ENCODE data around the gene TNS1. TPM values are rescaled to one million over a fixed set of nuclear protein-coding genes. Genes with fewer than 3 reads are reported as not detected.
A peak's percentile ranks its signal among the peaks of the same experiment; 100 is the strongest.

TNS1 gene
- total RNA-seq, 1 donor = 48.9 TPM

DNA sequence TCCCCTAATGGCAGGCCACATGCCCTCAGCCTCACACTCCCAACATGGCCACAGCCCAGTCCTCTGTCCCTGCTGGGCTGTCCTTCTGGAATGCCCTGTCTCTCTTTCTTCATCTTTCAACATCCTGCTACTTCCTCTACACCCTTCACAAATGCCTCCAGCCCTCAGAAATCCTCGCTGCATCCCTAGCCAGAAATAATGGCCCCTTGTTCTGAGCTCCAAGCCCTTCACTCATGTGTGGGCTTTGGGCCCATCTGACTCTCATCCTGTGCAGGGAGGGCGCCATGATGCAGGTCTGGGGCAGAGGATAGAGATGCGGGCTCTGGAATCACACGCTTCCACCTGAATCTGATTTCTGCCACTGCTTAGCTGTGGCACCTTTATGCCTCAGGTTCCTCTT lies 181.9 kb downstream of the TNS1 start:
- peak; percentile 65 for DNase-seq (ENCODE audit: insufficient read length, low spot score, missing footprints)
- Histone ChIP-seq H3K4me1 (ENCODE audit: insufficient read depth, low read length) (peaks cover 13% of the 10 kb centered on the region), H3K4me2 (ENCODE audit: insufficient read depth, low read length) (no peak overlapping the region), H3K79me2 (ENCODE audit: insufficient read depth, low read length) (no peaks in the 10 kb centered on the region), H3K27me3 (ENCODE audit: insufficient read depth, low read length) (no peaks in the 10 kb centered on the region), H3K4me3 (ENCODE audit: insufficient read depth, low read length) (no peak overlapping the region), H3K27ac (ENCODE audit: low read depth, low read length) (no peak overlapping the region), H3K36me3 (ENCODE audit: insufficient read depth, low read length) (peaks cover 65% of the 10 kb centered on the region), H4K20me1 (ENCODE audit: insufficient read depth, low read length) (peaks cover 34% of the 10 kb centered on the region), H3K9me3 (ENCODE audit: low read depth, low read length) (no peaks in the 10 kb centered on the region), H2AFZ (ENCODE audit: low read length) (no peak overlapping the region)
- TF ChIP-seq, protein P1, sequence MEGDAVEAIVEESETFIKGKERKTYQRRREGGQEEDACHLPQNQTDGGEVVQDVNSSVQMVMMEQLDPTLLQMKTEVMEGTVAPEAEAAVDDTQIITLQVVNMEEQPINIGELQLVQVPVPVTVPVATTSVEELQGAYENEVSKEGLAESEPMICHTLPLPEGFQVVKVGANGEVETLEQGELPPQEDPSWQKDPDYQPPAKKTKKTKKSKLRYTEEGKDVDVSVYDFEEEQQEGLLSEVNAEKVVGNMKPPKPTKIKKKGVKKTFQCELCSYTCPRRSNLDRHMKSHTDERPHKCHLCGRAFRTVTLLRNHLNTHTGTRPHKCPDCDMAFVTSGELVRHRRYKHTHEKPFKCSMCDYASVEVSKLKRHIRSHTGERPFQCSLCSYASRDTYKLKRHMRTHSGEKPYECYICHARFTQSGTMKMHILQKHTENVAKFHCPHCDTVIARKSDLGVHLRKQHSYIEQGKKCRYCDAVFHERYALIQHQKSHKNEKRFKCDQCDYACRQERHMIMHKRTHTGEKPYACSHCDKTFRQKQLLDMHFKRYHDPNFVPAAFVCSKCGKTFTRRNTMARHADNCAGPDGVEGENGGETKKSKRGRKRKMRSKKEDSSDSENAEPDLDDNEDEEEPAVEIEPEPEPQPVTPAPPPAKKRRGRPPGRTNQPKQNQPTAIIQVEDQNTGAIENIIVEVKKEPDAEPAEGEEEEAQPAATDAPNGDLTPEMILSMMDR (IDR thresholded peaks at IDR 0.05; ENCODE audit: extremely low read depth, low read depth, low read length) = no peak

DNA sequence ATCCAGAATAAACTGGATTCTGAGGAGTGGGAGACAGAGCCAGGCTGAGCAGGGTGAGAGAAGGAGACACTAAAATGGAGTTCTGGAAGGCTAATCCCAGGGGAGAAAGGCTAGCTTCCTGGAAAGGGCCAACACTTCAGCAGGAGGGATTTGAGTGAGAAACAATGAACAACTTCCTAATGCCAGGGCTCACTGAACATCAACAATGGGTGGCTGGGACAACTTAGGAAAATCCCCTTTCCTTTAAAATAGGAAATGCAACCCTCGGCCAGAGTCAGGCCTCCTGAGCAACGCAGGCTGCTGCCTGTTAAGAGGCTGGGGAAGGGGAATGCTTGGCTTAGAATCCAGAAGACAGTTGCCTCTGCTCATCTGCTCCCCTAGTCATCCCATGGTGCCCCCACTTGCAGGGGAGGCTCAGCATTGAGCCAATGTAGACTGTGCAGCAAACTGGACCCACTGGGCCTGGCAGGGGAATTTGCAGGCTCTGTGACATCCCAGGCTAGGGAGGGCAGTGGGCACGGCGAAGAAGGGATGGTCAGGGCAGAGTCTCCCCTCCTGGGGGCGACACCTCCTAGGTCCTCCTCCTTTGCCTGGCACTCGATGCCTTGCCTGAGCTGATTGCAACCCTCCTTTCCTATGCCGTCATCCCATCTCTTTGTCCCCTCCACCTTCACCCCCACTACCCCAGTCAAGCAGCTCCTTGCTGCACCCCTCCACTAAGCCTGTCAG lies 182.5 kb downstream of the TNS1 start:
- peaks cover 69% of the 10 kb centered on the region for H3K36me3 ChIP-seq (ENCODE audit: insufficient read depth, low read length)
- DNase-seq (ENCODE audit: insufficient read length, low spot score, missing footprints) = peak; percentile 43
- no peak overlapping the region for H3K27ac ChIP-seq (ENCODE audit: low read depth, low read length)
- TF ChIP-seq, protein P1 (IDR thresholded peaks at IDR 0.05; ENCODE audit: extremely low read depth, low read depth, low read length) = no peak
- peaks cover 13% of the 10 kb centered on the region for H3K4me1 ChIP-seq (ENCODE audit: insufficient read depth, low read length)
- H3K27me3 ChIP-seq (ENCODE audit: insufficient read depth, low read length) = no peaks in the 10 kb centered on the region
- H4K20me1 ChIP-seq (ENCODE audit: insufficient read depth, low read length) = peaks cover 34% of the 10 kb centered on the region
- no peak overlapping the region for H3K4me3 ChIP-seq (ENCODE audit: insufficient read depth, low read length)
- no peaks in the 10 kb centered on the region for H3K9me3 ChIP-seq (ENCODE audit: low read depth, low read length)
- H2AFZ ChIP-seq (ENCODE audit: low read length) = no peak overlapping the region
- no peaks in the 10 kb centered on the region for H3K79me2 ChIP-seq (ENCODE audit: insufficient read depth, low read length)
- H3K4me2 ChIP-seq (ENCODE audit: insufficient read depth, low read length) = no peak overlapping the region

DNA sequence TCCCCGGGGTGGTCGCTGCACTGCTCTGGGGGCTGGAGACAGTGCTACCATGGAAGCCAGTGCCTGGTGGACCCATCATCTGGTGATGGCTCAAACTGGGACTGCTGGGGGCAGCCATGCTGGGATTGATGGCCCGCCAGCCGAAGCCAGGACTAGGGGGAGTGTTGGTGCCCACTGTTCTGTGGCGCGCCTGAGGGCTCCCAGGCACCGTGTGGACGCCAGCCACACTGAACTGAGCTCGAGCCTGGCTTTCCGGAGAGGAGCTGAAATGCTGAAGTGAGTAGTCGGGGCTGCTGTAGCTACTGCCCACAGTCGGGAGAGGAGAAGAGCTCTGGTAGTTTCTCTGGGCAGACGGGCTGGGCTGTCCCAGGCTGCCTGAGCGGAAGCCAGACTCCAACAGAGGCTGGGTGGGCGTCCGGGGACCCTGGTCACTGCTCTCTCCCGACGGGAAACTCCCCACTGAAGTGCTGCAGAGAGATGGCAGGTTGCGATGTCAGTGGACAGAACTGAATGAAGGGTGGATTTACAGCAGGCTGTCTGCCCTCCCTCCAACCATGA lies 184.4 kb downstream of the TNS1 start:
- Histone ChIP-seq H4K20me1 (ENCODE audit: insufficient read depth, low read length) (peaks cover 26% of the 10 kb centered on the region), H3K4me3 (ENCODE audit: insufficient read depth, low read length) (no peak overlapping the region), H3K9me3 (ENCODE audit: low read depth, low read length) (no peaks in the 10 kb centered on the region), H3K4me1 (ENCODE audit: insufficient read depth, low read length) (peaks cover 13% of the 10 kb centered on the region), H3K4me2 (ENCODE audit: insufficient read depth, low read length) (no peak overlapping the region), H3K27me3 (ENCODE audit: insufficient read depth, low read length) (no peaks in the 10 kb centered on the region), H3K27ac (ENCODE audit: low read depth, low read length) (no peak overlapping the region), H3K79me2 (ENCODE audit: insufficient read depth, low read length) (no peaks in the 10 kb centered on the region), H3K36me3 (ENCODE audit: insufficient read depth, low read length) (peaks cover 83% of the 10 kb centered on the region), H2AFZ (ENCODE audit: low read length) (no peak overlapping the region)
- peak; percentile 30 for DNase-seq (ENCODE audit: insufficient read length, low spot score, missing footprints)
- TF ChIP-seq, protein P1 (IDR thresholded peaks at IDR 0.05; ENCODE audit: extremely low read depth, low read depth, low read length) = no peak

DNA sequence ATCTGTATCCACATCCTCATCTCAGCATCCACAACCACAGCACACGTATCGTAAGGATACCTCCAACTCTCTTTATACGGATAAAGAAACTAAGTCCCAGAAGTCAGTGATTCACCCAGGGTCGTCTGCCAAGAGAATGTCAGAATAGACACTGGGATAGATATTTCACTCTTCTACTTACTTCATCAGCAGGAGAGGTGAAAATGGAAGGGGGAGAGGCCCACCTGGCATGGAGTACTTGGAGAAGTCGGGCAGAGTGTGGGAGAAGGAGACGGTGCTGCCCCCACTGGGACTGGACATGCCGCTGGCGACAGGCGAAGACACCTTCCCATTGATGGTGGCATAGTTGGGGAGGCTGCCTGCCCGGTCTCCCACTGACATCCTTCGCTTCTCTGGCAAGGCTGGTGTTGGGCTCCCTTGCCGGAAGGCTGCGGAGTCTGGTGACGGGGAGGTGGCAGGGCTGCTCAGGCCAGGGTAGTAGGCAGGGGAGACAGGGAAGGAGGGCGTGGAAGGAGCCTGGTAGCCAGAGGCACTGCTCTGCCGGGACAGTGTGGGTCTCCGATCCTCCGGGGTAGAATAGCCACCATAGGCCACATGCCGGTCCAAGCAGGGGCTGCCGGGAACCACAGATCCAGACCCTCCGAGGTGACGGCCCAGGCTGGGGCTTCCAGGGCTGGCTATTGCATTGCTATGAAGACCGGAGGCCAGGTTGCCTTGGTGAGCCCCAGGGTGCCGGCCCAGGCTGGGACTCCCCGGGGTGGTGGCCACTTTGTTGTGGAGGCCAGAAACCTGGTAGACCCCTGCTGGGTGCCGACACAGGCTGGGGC lies 185.1 kb downstream of the TNS1 start:
- Histone ChIP-seq H4K20me1 (ENCODE audit: insufficient read depth, low read length) (peaks cover 20% of the 10 kb centered on the region), H3K27me3 (ENCODE audit: insufficient read depth, low read length) (no peaks in the 10 kb centered on the region), H3K4me2 (ENCODE audit: insufficient read depth, low read length) (no peak overlapping the region), H2AFZ (ENCODE audit: low read length) (no peak overlapping the region), H3K9me3 (ENCODE audit: low read depth, low read length) (no peaks in the 10 kb centered on the region), H3K79me2 (ENCODE audit: insufficient read depth, low read length) (no peaks in the 10 kb centered on the region), H3K4me1 (ENCODE audit: insufficient read depth, low read length) (peaks cover 8% of the 10 kb centered on the region), H3K27ac (ENCODE audit: low read depth, low read length) (no peak overlapping the region), H3K36me3 (ENCODE audit: insufficient read depth, low read length) (peaks cover 90% of the 10 kb centered on the region), H3K4me3 (ENCODE audit: insufficient read depth, low read length) (no peak overlapping the region)
- TF ChIP-seq, protein P1 (IDR thresholded peaks at IDR 0.05; ENCODE audit: extremely low read depth, low read depth, low read length) = no peak
- DNase-seq (ENCODE audit: insufficient read length, low spot score, missing footprints) = peak; percentile 71
